K562 (cell line): ENCODE measurements around the gene TENT5A. TPM values are rescaled to one million over a fixed set of nuclear protein-coding genes. Genes with fewer than 3 reads are reported as not detected.

Source experiments
- ADNP ChIP-seq: fragments of 200-800 bp; sonication (Bioruptor generic); IDR thresholded peaks from 2 replicates; pipeline ENCODE4 v1.6.1; 2016; ENCODE audit warnings: missing genetic modification characterization, missing compliant biosample characterization
- CCNT2 ChIP-seq: IDR thresholded peaks from 2 replicates; pipeline ENCODE4 v1.6.1; 2011; ENCODE audit warnings: borderline replicate concordance, low read depth, mild to moderate bottlenecking, moderate library complexity, mixed read lengths, low read length; ENCODE audit not compliant: insufficient read length; ENCODE audit errors: extremely low read depth
- MAFG ChIP-seq: fragments of 450-650 bp; conservative IDR thresholded peaks from 2 replicates; pipeline ENCODE4 v1.6.1; 2016; ENCODE audit warnings: missing genetic modification characterization, missing compliant biosample characterization
- POLR2G ChIP-seq: fragments of 200-400 bp; formaldehyde crosslinking; IDR thresholded peaks from 2 replicates; pipeline ENCODE4 v1.6.1; 2017; ENCODE audit warnings: low read depth, mild to moderate bottlenecking, antibody characterized with exemption, low read length, moderate library complexity
- ZHX1 ChIP-seq: fragments of 150-350 bp; conservative IDR thresholded peaks from 2 replicates; pipeline ENCODE4 v1.6.1; 2014; ENCODE audit warnings: low read length
- ZNF408 ChIP-seq: fragments of 250-450 bp; sonication (Bioruptor Pico); IDR thresholded peaks from 2 replicates; pipeline ENCODE4 v1.4.0; 2020; ENCODE audit warnings: low read depth, mild to moderate bottlenecking, moderate library complexity
- ZNF699 ChIP-seq: fragments of 250-450 bp; sonication (Bioruptor Pico); IDR thresholded peaks from 2 replicates; pipeline ENCODE4 v1.8.0; 2021; ENCODE audit warnings: mild to moderate bottlenecking, moderate library complexity; ENCODE audit not compliant: insufficient replicate concordance
- polyA plus RNA-seq, 8 experiments: library from polyadenylated mRNA; depleted of rRNA in 4 of 8; stranded (reverse) in 5 of 8; unstranded in 3 of 8; fragments of >200 nt; fragmentation: Nextera tagmentation in 2 of 8; fragmentation: Illumina TruSeq in 1 of 8; extraction: Ambion mirVana in 2 of 8; extraction: Trizol in 1 of 8; gene quantifications; 2 replicates each; pipeline versions ENCODE4 v1.2.1 to v1.2.3, GENCODE V29; 2011 to 2014; ENCODE audit warnings: inconsistent platforms in 1 of 8, missing spikeins in 1 of 8
- total RNA-seq, 7 experiments: library from RNA; depleted of rRNA in 6 of 7; stranded (reverse); fragments of >200 nt in 6 of 7; fragmentation: Illumina TruSeq in 2 of 7; extraction: Trizol in 2 of 7; gene quantifications; 2 replicates each; pipeline versions ENCODE4 v1.2.1 to v1.2.3, GENCODE V29; 2011 to 2021; ENCODE audit warnings: low replicate concordance in 1 of 7
- TF ChIP-seq, protein P1 (sequence below): fragments of 450-650 bp; IDR thresholded peaks from 2 replicates; pipeline ENCODE4 v1.6.1; 2016; ENCODE audit warnings: mild to moderate bottlenecking, moderate library complexity
- TF ChIP-seq, protein P2 (sequence below), 2 experiments: IDR thresholded peaks; 2 replicates each; pipeline ENCODE4 v1.6.1; 2012; ENCODE audit warnings: improper control_type of control experiment in 2 of 2, low read depth in 2 of 2, low read length in 2 of 2, borderline replicate concordance in 1 of 2

The TENT5A gene
- total and polyA plus RNA-seq, 9 of the 15 experiments (the other 6 are each of a cell fraction or from before 2014, with no cell fraction given): 0.77 to 2.3 (median 1.3) TPM

GRCh38 chr6:81752921-81753710, 635 bp upstream of the TENT5A start (continued):
- TF ChIP-seq, protein P1, sequence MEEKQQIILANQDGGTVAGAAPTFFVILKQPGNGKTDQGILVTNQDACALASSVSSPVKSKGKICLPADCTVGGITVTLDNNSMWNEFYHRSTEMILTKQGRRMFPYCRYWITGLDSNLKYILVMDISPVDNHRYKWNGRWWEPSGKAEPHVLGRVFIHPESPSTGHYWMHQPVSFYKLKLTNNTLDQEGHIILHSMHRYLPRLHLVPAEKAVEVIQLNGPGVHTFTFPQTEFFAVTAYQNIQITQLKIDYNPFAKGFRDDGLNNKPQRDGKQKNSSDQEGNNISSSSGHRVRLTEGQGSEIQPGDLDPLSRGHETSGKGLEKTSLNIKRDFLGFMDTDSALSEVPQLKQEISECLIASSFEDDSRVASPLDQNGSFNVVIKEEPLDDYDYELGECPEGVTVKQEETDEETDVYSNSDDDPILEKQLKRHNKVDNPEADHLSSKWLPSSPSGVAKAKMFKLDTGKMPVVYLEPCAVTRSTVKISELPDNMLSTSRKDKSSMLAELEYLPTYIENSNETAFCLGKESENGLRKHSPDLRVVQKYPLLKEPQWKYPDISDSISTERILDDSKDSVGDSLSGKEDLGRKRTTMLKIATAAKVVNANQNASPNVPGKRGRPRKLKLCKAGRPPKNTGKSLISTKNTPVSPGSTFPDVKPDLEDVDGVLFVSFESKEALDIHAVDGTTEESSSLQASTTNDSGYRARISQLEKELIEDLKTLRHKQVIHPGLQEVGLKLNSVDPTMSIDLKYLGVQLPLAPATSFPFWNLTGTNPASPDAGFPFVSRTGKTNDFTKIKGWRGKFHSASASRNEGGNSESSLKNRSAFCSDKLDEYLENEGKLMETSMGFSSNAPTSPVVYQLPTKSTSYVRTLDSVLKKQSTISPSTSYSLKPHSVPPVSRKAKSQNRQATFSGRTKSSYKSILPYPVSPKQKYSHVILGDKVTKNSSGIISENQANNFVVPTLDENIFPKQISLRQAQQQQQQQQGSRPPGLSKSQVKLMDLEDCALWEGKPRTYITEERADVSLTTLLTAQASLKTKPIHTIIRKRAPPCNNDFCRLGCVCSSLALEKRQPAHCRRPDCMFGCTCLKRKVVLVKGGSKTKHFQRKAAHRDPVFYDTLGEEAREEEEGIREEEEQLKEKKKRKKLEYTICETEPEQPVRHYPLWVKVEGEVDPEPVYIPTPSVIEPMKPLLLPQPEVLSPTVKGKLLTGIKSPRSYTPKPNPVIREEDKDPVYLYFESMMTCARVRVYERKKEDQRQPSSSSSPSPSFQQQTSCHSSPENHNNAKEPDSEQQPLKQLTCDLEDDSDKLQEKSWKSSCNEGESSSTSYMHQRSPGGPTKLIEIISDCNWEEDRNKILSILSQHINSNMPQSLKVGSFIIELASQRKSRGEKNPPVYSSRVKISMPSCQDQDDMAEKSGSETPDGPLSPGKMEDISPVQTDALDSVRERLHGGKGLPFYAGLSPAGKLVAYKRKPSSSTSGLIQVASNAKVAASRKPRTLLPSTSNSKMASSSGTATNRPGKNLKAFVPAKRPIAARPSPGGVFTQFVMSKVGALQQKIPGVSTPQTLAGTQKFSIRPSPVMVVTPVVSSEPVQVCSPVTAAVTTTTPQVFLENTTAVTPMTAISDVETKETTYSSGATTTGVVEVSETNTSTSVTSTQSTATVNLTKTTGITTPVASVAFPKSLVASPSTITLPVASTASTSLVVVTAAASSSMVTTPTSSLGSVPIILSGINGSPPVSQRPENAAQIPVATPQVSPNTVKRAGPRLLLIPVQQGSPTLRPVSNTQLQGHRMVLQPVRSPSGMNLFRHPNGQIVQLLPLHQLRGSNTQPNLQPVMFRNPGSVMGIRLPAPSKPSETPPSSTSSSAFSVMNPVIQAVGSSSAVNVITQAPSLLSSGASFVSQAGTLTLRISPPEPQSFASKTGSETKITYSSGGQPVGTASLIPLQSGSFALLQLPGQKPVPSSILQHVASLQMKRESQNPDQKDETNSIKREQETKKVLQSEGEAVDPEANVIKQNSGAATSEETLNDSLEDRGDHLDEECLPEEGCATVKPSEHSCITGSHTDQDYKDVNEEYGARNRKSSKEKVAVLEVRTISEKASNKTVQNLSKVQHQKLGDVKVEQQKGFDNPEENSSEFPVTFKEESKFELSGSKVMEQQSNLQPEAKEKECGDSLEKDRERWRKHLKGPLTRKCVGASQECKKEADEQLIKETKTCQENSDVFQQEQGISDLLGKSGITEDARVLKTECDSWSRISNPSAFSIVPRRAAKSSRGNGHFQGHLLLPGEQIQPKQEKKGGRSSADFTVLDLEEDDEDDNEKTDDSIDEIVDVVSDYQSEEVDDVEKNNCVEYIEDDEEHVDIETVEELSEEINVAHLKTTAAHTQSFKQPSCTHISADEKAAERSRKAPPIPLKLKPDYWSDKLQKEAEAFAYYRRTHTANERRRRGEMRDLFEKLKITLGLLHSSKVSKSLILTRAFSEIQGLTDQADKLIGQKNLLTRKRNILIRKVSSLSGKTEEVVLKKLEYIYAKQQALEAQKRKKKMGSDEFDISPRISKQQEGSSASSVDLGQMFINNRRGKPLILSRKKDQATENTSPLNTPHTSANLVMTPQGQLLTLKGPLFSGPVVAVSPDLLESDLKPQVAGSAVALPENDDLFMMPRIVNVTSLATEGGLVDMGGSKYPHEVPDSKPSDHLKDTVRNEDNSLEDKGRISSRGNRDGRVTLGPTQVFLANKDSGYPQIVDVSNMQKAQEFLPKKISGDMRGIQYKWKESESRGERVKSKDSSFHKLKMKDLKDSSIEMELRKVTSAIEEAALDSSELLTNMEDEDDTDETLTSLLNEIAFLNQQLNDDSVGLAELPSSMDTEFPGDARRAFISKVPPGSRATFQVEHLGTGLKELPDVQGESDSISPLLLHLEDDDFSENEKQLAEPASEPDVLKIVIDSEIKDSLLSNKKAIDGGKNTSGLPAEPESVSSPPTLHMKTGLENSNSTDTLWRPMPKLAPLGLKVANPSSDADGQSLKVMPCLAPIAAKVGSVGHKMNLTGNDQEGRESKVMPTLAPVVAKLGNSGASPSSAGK: peak; percentile 88
- TF ChIP-seq ZNF699 (CRISPR knock-in tag) (no peak), CCNT2 (peak; percentile 58), ADNP (tag) (no peak), ZHX1 (no peak), ZNF408 (CRISPR knock-in tag) (no peak), MAFG (tag) (no peak), POLR2G (peak; percentile 65)
- TF ChIP-seq, protein P2, sequence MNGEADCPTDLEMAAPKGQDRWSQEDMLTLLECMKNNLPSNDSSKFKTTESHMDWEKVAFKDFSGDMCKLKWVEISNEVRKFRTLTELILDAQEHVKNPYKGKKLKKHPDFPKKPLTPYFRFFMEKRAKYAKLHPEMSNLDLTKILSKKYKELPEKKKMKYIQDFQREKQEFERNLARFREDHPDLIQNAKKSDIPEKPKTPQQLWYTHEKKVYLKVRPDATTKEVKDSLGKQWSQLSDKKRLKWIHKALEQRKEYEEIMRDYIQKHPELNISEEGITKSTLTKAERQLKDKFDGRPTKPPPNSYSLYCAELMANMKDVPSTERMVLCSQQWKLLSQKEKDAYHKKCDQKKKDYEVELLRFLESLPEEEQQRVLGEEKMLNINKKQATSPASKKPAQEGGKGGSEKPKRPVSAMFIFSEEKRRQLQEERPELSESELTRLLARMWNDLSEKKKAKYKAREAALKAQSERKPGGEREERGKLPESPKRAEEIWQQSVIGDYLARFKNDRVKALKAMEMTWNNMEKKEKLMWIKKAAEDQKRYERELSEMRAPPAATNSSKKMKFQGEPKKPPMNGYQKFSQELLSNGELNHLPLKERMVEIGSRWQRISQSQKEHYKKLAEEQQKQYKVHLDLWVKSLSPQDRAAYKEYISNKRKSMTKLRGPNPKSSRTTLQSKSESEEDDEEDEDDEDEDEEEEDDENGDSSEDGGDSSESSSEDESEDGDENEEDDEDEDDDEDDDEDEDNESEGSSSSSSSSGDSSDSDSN (IDR thresholded peaks at IDR 0.05; ENCODE audit: borderline replicate concordance in 1 of 2, low read depth in 2 of 2, low read length in 2 of 2): 0 out of 4 replicates have a peak, but pooled peaks have one; percentile 22 to 31
